ENCODE data around the gene RIT2. TPM values are rescaled to one million over a fixed set of nuclear protein-coding genes. Genes with fewer than 3 reads are reported as not detected.

Gene RIT2
- total and polyA plus RNA-seq, 11 donors, result not detected

- ATAC-seq, result no peak
- no peak overlapping the region for H3K4me3 ChIP-seq
- no peaks in the 10 kb centered on the region for H3K27me3 ChIP-seq
- WGBS, 4 donors, result 75 to 78% (median 76%) methylated on average over 5 of the region's 5 CpGs
- H3K4me1 ChIP-seq, result no peaks in the 10 kb centered on the region
- no peak for DNase-seq
- H3K27ac ChIP-seq, result no peak overlapping the region
- no peaks in the 10 kb centered on the region for H3K9me3 ChIP-seq
- no peak for TF ChIP-seq CTCF (IDR thresholded peaks at IDR 0.05)
- intact Hi-C loops (cut with DNase I), result loop anchor here in 2 of 10 donors (10.0 kb wide), 2 partner anchors 55 to 65 kb away; no protein-coding TSS in a partner anchor
- no peaks in the 10 kb centered on the region for H3K36me3 ChIP-seq
These were observed 105.8 kb downstream of the RIT2 start for GRCh38 chr18:43009674-43010073.

- 84 to 87% (median 84%) methylated on average over 2 of the region's 2 CpGs for WGBS, 4 donors
- no peaks in the 10 kb centered on the region for H3K27me3 ChIP-seq
- intact Hi-C loops (cut with DNase I), result no loop called here
- no peaks in the 10 kb centered on the region for H3K36me3 ChIP-seq
- no peaks in the 10 kb centered on the region for H3K4me1 ChIP-seq
- DNase-seq (no peak), ATAC-seq (no peak)
- no peak overlapping the region for H3K27ac ChIP-seq
- no peaks in the 10 kb centered on the region for H3K9me3 ChIP-seq
- H3K4me3 ChIP-seq, result no peak overlapping the region
- TF ChIP-seq CTCF (IDR thresholded peaks at IDR 0.05) (no peak), POLR2A (IDR thresholded peaks at IDR 0.05) (no peak)
These were observed 108.1 kb downstream of the RIT2 start for GRCh38 chr18:43007365-43007764.

- H3K4me3 ChIP-seq, result no peak overlapping the region
- intact Hi-C loops (cut with DNase I), result no loop called here
- no peaks in the 10 kb centered on the region for H3K4me1 ChIP-seq
- no peak overlapping the region for H3K27ac ChIP-seq
- no peaks in the 10 kb centered on the region for H3K36me3 ChIP-seq
- WGBS, 4 donors, result 77 to 89% (median 81%) methylated on average over 1 of the region's 1 CpG
- DNase-seq, result no peak
- TF ChIP-seq CTCF (IDR thresholded peaks at IDR 0.05), result no peak
- TF ChIP-seq POLR2A (IDR thresholded peaks at IDR 0.05), result no peak
- H3K27me3 ChIP-seq, result no peaks in the 10 kb centered on the region
- no peaks in the 10 kb centered on the region for H3K9me3 ChIP-seq
- no peak for ATAC-seq
These were observed 111.1 kb downstream of the RIT2 start for GRCh38 chr18:43004421-43004820.

GRCh38 chr18:43001821-43002220 lies 113.7 kb downstream of the RIT2 start:
- intact Hi-C loops (cut with DNase I), result no loop called here
- Histone ChIP-seq H3K4me1 (no peaks in the 10 kb centered on the region), H3K4me3 (no peak overlapping the region), H3K9me3 (no peaks in the 10 kb centered on the region), H3K36me3 (no peaks in the 10 kb centered on the region), H3K27ac (no peak overlapping the region), H3K27me3 (no peaks in the 10 kb centered on the region)
- ATAC-seq, result no peak
- TF ChIP-seq POLR2A (IDR thresholded peaks at IDR 0.05) (no peak), CTCF (IDR thresholded peaks at IDR 0.05) (no peak)
- DNase-seq, result no peak
- 83 to 88% (median 86%) methylated on average over 2 of the region's 2 CpGs for WGBS, 4 donors

Measured in heart left ventricle (tissue), 16 donors.